HepG2 (cell line): ENCODE measurements around the gene LRGUK. TPM values are rescaled to one million over a fixed set of nuclear protein-coding genes. Genes with fewer than 3 reads are reported as not detected.

Experiments used
- ATAC-seq: fragments of 200-7000 bp; cut with Tn5 transposase; 3 replicates; pipeline ENCODE4 v1.9.1; 2020; ENCODE audit warnings: mild to moderate bottlenecking, moderate library complexity
- BruUV-seq: library from RNA; stranded (reverse); fragments of 400-500 nt; replicated peaks from 2 replicates; lab custom pipeline; 2021; lab: Mats Ljungman, UMichigan
- CTCF ChIA-PET: fragments of 300-600 bp; formaldehyde crosslinking; extraction: SDS; loops from one replicate; lab custom pipeline; 2021; ENCODE audit warnings: low total read pairs, inconsistent platforms, low intra/inter-chr PET ratio; lab: Yijun Ruan, JAX
- POLR2A ChIA-PET: fragments of 350-600 bp; sonication (Branson Sonifier 250); formaldehyde crosslinking; loops from one replicate; lab custom pipeline; 2020; ENCODE audit warnings: antibody characterized with exemption, inconsistent platforms; lab: Yijun Ruan, JAX
- DNase-seq: peaks from one replicate; pipeline ENCODE4 v3.0.0-alpha.2; 2015; ENCODE audit warnings: low spot score
- FAIRE-seq: peaks from 3 replicates; lab custom pipeline; 2011; peaks lifted over from hg19 to GRCh38; lab: Jason Lieb, UNC
- H2AFZ ChIP-seq: one replicate; pipeline ENCODE4 v1.6.1; 2011; ENCODE audit warnings: low read length, inconsistent platforms
- H3K27ac ChIP-seq: fragments of 300-600 bp; 3 replicates; pipeline ENCODE4 v1.8.0; 2011; ENCODE audit warnings: mixed run types, mild to moderate bottlenecking, mixed read lengths, low read length, inconsistent platforms; ENCODE audit not compliant: insufficient read depth; ENCODE audit errors: extremely low read length
- H3K27me3 ChIP-seq, 2 experiments: fragments of 200-600 bp in 1 of 2; 2 replicates in 1 of 2; 3 replicates in 1 of 2; pipeline versions ENCODE4 v1.6.0 to v1.8.0; 2011; ENCODE audit warnings: low read length in 2 of 2, mild to moderate bottlenecking in 2 of 2, moderate library complexity in 2 of 2, inconsistent platforms in 1 of 2; ENCODE audit not compliant: insufficient read depth in 2 of 2, control insufficient read depth in 1 of 2
- H3K36me3 ChIP-seq, 2 experiments: fragments of 200-600 bp in 1 of 2; replicated peaks in 1 of 2; 2 replicates in 1 of 2; 3 replicates in 1 of 2; pipeline versions ENCODE4 v1.5.1 to v1.8.0; 2011; ENCODE audit warnings: low read length in 2 of 2, inconsistent platforms in 1 of 2; ENCODE audit not compliant: insufficient read depth in 2 of 2, control insufficient read depth in 1 of 2
- H3K4me1 ChIP-seq: 2 replicates; pipeline ENCODE4 v1.5.1; 2012; ENCODE audit warnings: low read length, inconsistent platforms; ENCODE audit not compliant: insufficient read depth
- H3K4me2 ChIP-seq: 2 replicates; pipeline ENCODE4 v1.6.0; 2011; ENCODE audit warnings: low read depth, low read length, inconsistent platforms
- H3K4me3 ChIP-seq, 3 experiments: fragments of 200-600 bp in 1 of 3; sonication (generic), shearing (Covaris generic) in 1 of 3; replicated peaks in 1 of 3; 2 replicates each; pipeline ENCODE4 v1.5.1; 2011 to 2016; ENCODE audit warnings: low read length in 3 of 3, inconsistent platforms in 2 of 3, low read depth in 2 of 3, mild to moderate bottlenecking in 2 of 3, control low read depth in 1 of 3, mixed read lengths in 1 of 3; ENCODE audit not compliant: insufficient read depth in 1 of 3
- H3K79me2 ChIP-seq: one replicate; pipeline ENCODE4 v1.6.1; 2011; ENCODE audit warnings: low read length, inconsistent platforms; ENCODE audit not compliant: insufficient read depth
- H3K9ac ChIP-seq: 2 replicates; pipeline ENCODE4 v1.6.0; 2011; ENCODE audit warnings: mild to moderate bottlenecking, low read depth, low read length, inconsistent platforms; ENCODE audit not compliant: insufficient read depth
- H3K9me3 ChIP-seq: 2 replicates; pipeline ENCODE4 v1.5.1; 2012; ENCODE audit warnings: mild to moderate bottlenecking, low read length
- H4K20me1 ChIP-seq: 2 replicates; pipeline ENCODE4 v1.6.0; 2011; ENCODE audit warnings: inconsistent platforms, mild to moderate bottlenecking, low read length, moderate library complexity; ENCODE audit not compliant: insufficient read depth
- CEBPB ChIP-seq: IDR thresholded peaks from 2 replicates; pipeline ENCODE4 v1.6.1; 2011; ENCODE audit warnings: low read depth, low read length, improper control_type of control experiment, borderline replicate concordance
- FOXA1 ChIP-seq, 2 experiments: fragments of 450-650 bp in 1 of 2; sonication (generic) in 1 of 2; formaldehyde crosslinking in 1 of 2; IDR thresholded peaks; 2 replicates each; pipeline versions ENCODE4 v1.4.0 to v1.6.1; 2016 to 2020; ENCODE audit warnings: missing genetic modification reagents in 1 of 2
- GATAD2A ChIP-seq: IDR thresholded peaks from 2 replicates; pipeline ENCODE4 v1.6.1; 2016
- REL ChIP-seq: sonication (generic); formaldehyde crosslinking; conservative IDR thresholded peaks from 2 replicates; pipeline ENCODE4 v1.8.0; 2022; ENCODE audit warnings: mild to moderate bottlenecking, missing genetic modification reagents, moderate library complexity
- SOX13 ChIP-seq, 3 experiments: fragments of 450-650 bp in 1 of 3; sonication (generic) in 1 of 3; formaldehyde crosslinking in 1 of 3; IDR thresholded peaks in 2 of 3; conservative IDR thresholded peaks in 1 of 3; 2 replicates each; pipeline versions ENCODE4 v1.5.0 to v1.6.1; 2016 to 2020; ENCODE audit warnings: antibody characterized with exemption in 1 of 3, mild to moderate bottlenecking in 1 of 3, missing compliant biosample characterization in 1 of 3, missing genetic modification reagents in 1 of 3, moderate library complexity in 1 of 3
- ZIK1 ChIP-seq: sonication (generic); formaldehyde crosslinking; IDR thresholded peaks from 2 replicates; pipeline ENCODE4 v1.5.0; 2020; ENCODE audit warnings: mild to moderate bottlenecking, low read depth, missing genetic modification reagents, borderline replicate concordance
- ZNF468 ChIP-seq: sonication (generic); formaldehyde crosslinking; IDR thresholded peaks from 2 replicates; pipeline ENCODE4 v1.8.0; 2022; ENCODE audit warnings: mild to moderate bottlenecking, moderate library complexity, missing genetic modification reagents
- ZNF766 ChIP-seq: sonication (generic); formaldehyde crosslinking; IDR thresholded peaks from 2 replicates; pipeline ENCODE4 v1.5.0; 2020; ENCODE audit warnings: missing genetic modification reagents, borderline replicate concordance
- WGBS: methylation state at CpG from one replicate; pipeline ENCODE4 v1.1.6; 2017; ENCODE audit warnings: low lambda C conversion rate; 5-methylcytosine and 5-hydroxymethylcytosine counted together
- in situ Hi-C: cut with HindIII; loops from 2 replicates; pipeline ENCODE4 v1.10.0; 2017; ENCODE audit warnings: low pct_unique_long_range_greater_than_20kb; ENCODE audit not compliant: extremely low pct_ligation_motif_present
- intact Hi-C: fragments of 100-400 bp; cut with micrococcal nuclease; formaldehyde crosslinking; loops from one replicate; pipeline ENCODE4 v1.10.0; 2022; ENCODE audit not compliant: unreplicated experiment
- polyA plus RNA-seq, 8 experiments: library from polyadenylated mRNA; depleted of rRNA in 3 of 8; stranded (reverse) in 7 of 8; unstranded in 1 of 8; fragments of >200 nt; fragmentation: Illumina TruSeq in 4 of 8; extraction: Trizol in 4 of 8; gene quantifications; 2 replicates each; pipeline versions ENCODE4 v1.2.1 to v1.2.3, GENCODE V29; 2011 to 2016; ENCODE audit warnings: low read depth in 4 of 8, missing spikeins in 1 of 8, mixed read lengths in 1 of 8; ENCODE audit not compliant: insufficient read depth in 1 of 8
- total RNA-seq, 5 experiments: library from RNA; depleted of rRNA; stranded (reverse); fragments of >200 nt; fragmentation: Illumina TruSeq; extraction: Trizol; gene quantifications; 2 replicates each; pipeline ENCODE4 v1.2.3, GENCODE V29; 2016; ENCODE audit warnings: low read depth in 1 of 5
- TF ChIP-seq, protein P1 (sequence below): sonication (generic); formaldehyde crosslinking; IDR thresholded peaks from 2 replicates; pipeline ENCODE4 v1.5.0; 2020; ENCODE audit warnings: mild to moderate bottlenecking, missing genetic modification reagents
- TF ChIP-seq, protein P2 (sequence below): sonication (generic); formaldehyde crosslinking; IDR thresholded peaks from 2 replicates; pipeline ENCODE4 v1.4.0; 2020; ENCODE audit warnings: mild to moderate bottlenecking, missing genetic modification reagents, borderline replicate concordance
- TF ChIP-seq, protein P3 (sequence below): sonication (generic); formaldehyde crosslinking; conservative IDR thresholded peaks from 2 replicates; pipeline ENCODE4 v1.5.0; 2020; ENCODE audit warnings: missing genetic modification reagents

The LRGUK gene
- total and polyA plus RNA-seq, 2 of the 13 experiments (the other 11 are each of a cell fraction or from before 2014, with no cell fraction given): 0.18 to 0.20 TPM

DNA sequence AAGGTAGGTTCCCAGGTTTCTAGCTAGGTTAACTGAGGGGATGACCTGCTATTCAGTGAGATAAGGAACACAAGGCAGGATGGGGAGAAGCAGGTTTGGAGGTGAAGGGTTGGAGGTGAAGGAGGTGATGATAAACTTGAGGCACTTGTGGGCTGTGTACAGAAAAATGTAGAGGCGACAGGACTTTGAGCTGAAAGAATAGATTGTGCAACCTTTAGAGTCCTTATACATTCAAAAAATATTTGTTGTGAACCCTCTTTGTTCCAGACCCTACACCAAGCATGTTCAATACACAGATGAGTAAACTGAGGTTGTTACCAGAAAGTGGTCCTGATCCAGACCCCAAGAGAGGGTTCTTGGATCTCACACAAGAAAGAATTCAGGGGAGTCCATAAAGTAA is 45.4 kb upstream of the LRGUK start:
- H3K9me3 ChIP-seq: no peaks in the 10 kb centered on the region; the same call in 1 of the 2 replicates
- no TSS peak for BruUV-seq
- ATAC-seq (no peak), FAIRE-seq (no peak), DNase-seq (no peak)
- H3K4me2 ChIP-seq: no peak overlapping the region
- POLR2A ChIA-PET: no interaction called here
- H4K20me1 ChIP-seq: no peaks in the 10 kb centered on the region
- peaks cover 16% of the 10 kb centered on the region; the same call in 1 of the 2 replicates for H3K4me1 ChIP-seq
- H2AFZ ChIP-seq: no peak overlapping the region
- in situ Hi-C loops: no loop called here
- intact Hi-C loops: no loop called here
- H3K27ac ChIP-seq: no peak overlapping the region
- whole genome bisulfite sequencing: 93% methylated on average over 1 of the region's 1 CpG
- peak; percentile 56; the same call in 1 of the 2 replicates for TF ChIP-seq CEBPB
- no peak for TF ChIP-seq ZNF468 (CRISPR knock-in tag)
- H3K9ac ChIP-seq: no peak overlapping the region
- no peaks in the 10 kb centered on the region for H3K27me3 ChIP-seq
- H3K4me3 ChIP-seq: no peak overlapping the region
- no peaks in the 10 kb centered on the region for H3K36me3 ChIP-seq
- no peaks in the 10 kb centered on the region for H3K79me2 ChIP-seq
- CTCF ChIA-PET: no interaction called here

- Histone ChIP-seq H3K79me2 (no peaks in the 10 kb centered on the region), H3K9me3 (peaks cover 20% of the 10 kb centered on the region), H3K27me3 (no peaks in the 10 kb centered on the region), H3K4me2 (no peak overlapping the region), H3K9ac (no peak overlapping the region), H3K36me3 (no peaks in the 10 kb centered on the region), H4K20me1 (no peaks in the 10 kb centered on the region), H3K27ac (no peak overlapping the region), H2AFZ (no peak overlapping the region), H3K4me3 (no peak overlapping the region), H3K4me1 (peaks cover 10% of the 10 kb centered on the region; the same call in 1 of the 2 replicates)
- ChIA-PET CTCF (no interaction called here), POLR2A (no interaction called here)
- DNase-seq (no peak), ATAC-seq (no peak), FAIRE-seq (no peak)
- no TSS peak for BruUV-seq
- in situ Hi-C loops (no loop called here), intact Hi-C loops (no loop called here)
- 4% methylated on average over 3 of the region's 3 CpGs for WGBS
- TF ChIP-seq FOXA1 (IDR thresholded peaks at IDR 0.05): no peak
- TF ChIP-seq FOXA1 (CRISPR knock-in tag; IDR thresholded peaks at IDR 0.05): no peak
- TF ChIP-seq, protein P1, sequence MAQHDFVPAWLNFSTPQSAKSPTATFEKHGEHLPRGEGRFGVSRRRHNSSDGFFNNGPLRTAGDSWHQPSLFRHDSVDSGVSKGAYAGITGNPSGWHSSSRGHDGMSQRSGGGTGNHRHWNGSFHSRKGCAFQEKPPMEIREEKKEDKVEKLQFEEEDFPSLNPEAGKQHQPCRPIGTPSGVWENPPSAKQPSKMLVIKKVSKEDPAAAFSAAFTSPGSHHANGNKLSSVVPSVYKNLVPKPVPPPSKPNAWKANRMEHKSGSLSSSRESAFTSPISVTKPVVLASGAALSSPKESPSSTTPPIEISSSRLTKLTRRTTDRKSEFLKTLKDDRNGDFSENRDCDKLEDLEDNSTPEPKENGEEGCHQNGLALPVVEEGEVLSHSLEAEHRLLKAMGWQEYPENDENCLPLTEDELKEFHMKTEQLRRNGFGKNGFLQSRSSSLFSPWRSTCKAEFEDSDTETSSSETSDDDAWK (CRISPR knock-in tag): no peak
- no peak for TF ChIP-seq SOX13 (IDR thresholded peaks at IDR 0.05)
- no peak for TF ChIP-seq SOX13 (CRISPR knock-in tag; conservative IDR thresholded peaks at IDR 0.05 in 1 of 2, IDR thresholded peaks at IDR 0.05 in 1 of 2)
- TF ChIP-seq, protein P2, sequence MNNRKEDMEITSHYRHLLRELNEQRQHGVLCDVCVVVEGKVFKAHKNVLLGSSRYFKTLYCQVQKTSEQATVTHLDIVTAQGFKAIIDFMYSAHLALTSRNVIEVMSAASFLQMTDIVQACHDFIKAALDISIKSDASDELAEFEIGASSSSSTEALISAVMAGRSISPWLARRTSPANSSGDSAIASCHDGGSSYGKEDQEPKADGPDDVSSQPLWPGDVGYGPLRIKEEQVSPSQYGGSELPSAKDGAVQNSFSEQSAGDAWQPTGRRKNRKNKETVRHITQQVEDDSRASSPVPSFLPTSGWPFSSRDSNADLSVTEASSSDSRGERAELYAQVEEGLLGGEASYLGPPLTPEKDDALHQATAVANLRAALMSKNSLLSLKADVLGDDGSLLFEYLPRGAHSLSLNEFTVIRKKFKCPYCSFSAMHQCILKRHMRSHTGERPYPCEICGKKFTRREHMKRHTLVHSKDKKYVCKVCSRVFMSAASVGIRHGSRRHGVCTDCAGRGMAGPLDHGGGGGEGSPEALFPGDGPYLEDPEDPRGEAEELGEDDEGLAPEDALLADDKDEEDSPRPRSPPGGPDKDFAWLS (CRISPR knock-in tag): no peak
- no peak for TF ChIP-seq REL (CRISPR knock-in tag)
- no peak for TF ChIP-seq ZIK1 (CRISPR knock-in tag)
- TF ChIP-seq, protein P3, sequence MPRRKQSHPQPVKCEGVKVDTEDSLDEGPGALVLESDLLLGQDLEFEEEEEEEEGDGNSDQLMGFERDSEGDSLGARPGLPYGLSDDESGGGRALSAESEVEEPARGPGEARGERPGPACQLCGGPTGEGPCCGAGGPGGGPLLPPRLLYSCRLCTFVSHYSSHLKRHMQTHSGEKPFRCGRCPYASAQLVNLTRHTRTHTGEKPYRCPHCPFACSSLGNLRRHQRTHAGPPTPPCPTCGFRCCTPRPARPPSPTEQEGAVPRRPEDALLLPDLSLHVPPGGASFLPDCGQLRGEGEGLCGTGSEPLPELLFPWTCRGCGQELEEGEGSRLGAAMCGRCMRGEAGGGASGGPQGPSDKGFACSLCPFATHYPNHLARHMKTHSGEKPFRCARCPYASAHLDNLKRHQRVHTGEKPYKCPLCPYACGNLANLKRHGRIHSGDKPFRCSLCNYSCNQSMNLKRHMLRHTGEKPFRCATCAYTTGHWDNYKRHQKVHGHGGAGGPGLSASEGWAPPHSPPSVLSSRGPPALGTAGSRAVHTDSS (CRISPR knock-in tag): no peak
- TF ChIP-seq GATAD2A (CRISPR knock-in tag): no peak
- TF ChIP-seq ZNF766 (CRISPR knock-in tag): no peak
Measured at GRCh38 chr7:134083766-134084487, 43.2 kb upstream of the LRGUK start.
